ENCODE measurements around the gene SLC29A1. TPM values are rescaled to one million over a fixed set of nuclear protein-coding genes. Genes with fewer than 3 reads are reported as not detected.

The SLC29A1 gene
- 100 to 1,000 TPM; 129 to 177 (median 144) TPM for total RNA-seq
- polyA plus RNA-seq: 63.2 TPM
- long read RNA-seq, donor 1, transcript SLC29A1-209 (13 exons, 2,318 nt): major isoform, 132 of 578 reads
- long read RNA-seq, donor 1, transcript SLC29A1-206 (13 exons, 2,183 nt): minor isoform, 70 of 578 reads
- long read RNA-seq, donor 1, transcript SLC29A1-201 (12 exons, 2,159 nt): minor isoform, 85 of 578 reads
- long read RNA-seq, donor 1, transcript SLC29A1-208 (13 exons, 2,326 nt): minor isoform, 12 of 578 reads
- long read RNA-seq, donor 1, partial matches to known transcripts: 138 of 578 reads
- long read RNA-seq, donor 1, other reads (novel, unspliced or antisense): 132 of 578 reads
- long read RNA-seq, donor 2, transcript SLC29A1-209 (13 exons, 2,318 nt): major isoform, 70 of 230 reads
- long read RNA-seq, donor 2, transcript SLC29A1-201 (12 exons, 2,159 nt): minor isoform, 29 of 230 reads
- long read RNA-seq, donor 2, transcript SLC29A1-208 (13 exons, 2,326 nt): minor isoform, 5 of 230 reads
- long read RNA-seq, donor 2, transcript SLC29A1-206 (13 exons, 2,183 nt): minor isoform, 33 of 230 reads
- long read RNA-seq, donor 2, partial matches to known transcripts: 24 of 230 reads
- long read RNA-seq, donor 2, other reads (novel, unspliced or antisense): 69 of 230 reads
- long read RNA-seq, donor 3, transcript SLC29A1-201 (12 exons, 2,159 nt): minor isoform, 65 of 935 reads
- long read RNA-seq, donor 3, transcript SLC29A1-209 (13 exons, 2,318 nt): major isoform, 320 of 935 reads
- long read RNA-seq, donor 3, transcript SLC29A1-206 (13 exons, 2,183 nt): minor isoform, 110 of 935 reads
- long read RNA-seq, donor 3, transcript SLC29A1-208 (13 exons, 2,326 nt): minor isoform, 27 of 935 reads
- long read RNA-seq, donor 3, partial matches to known transcripts: 189 of 935 reads
- long read RNA-seq, donor 3, other reads (novel, unspliced or antisense): 218 of 935 reads
- long read RNA-seq, donor 4, transcript SLC29A1-206 (13 exons, 2,183 nt): minor isoform, 25 of 218 reads
- long read RNA-seq, donor 4, transcript SLC29A1-201 (12 exons, 2,159 nt): minor isoform, 21 of 218 reads
- long read RNA-seq, donor 4, transcript SLC29A1-209 (13 exons, 2,318 nt): major isoform, 57 of 218 reads
- long read RNA-seq, donor 4, partial matches to known transcripts: 23 of 218 reads
- long read RNA-seq, donor 4, other reads (novel, unspliced or antisense): 86 of 218 reads

DNA sequence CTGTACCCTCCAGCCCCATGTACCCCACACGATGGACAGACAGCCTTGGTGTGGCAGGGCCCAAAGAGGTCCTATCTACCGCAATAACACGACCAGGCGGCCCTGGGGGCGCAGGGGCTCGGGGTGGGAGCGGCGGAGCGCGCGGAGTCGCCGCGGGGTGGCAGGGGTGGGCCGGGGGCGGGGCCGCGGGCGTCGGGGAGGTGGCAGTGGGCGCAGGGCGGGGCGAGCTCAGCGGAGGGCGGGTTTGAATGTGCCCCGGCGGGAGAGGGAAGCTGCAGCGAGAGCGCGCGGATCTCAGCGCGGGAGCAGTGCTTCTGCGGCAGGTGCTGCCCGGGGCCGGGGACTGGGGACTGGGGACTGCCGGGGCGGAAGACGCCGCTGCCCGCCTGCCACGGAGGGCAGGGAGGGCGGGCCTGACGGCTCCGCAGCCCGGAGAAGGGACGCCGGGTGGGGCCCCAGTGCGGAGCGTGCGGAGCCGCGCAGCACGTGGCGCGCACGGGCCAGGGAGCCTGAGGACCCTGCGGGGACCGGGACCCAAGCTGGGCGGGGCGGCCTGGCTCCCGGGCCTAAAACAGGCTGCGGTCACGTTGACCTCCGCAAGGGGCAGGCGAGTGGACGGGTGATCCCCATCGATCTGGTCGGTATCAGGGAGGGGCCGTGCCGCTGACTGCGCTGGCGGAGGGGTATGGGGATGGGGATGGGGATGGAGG is at the start of gene SLC29A1:
SLC29A1 (plus strand) TSS at position 277 of the 710 bp plus-strand sequence. CDS start 3,719 bp downstream, outside the sequence.
- Histone ChIP-seq H3K4me1 (ENCODE audit: control insufficient read depth, insufficient read depth, low read length) (peaks cover 30% of the 10 kb centered on the region), H3K27me3 (ENCODE audit: control insufficient read depth, insufficient read depth) (no peaks in the 10 kb centered on the region), H3K4me3 (ENCODE audit: low read length) (peak within 1 kb of the TSS; percentile 67), H3K27ac (ENCODE audit: low read length) (peak within 1 kb of the TSS; percentile 93), H3K9me3 (ENCODE audit: control insufficient read depth, low read length) (no peaks in the 10 kb centered on the region)
- ATAC-seq (peak; percentile 30 to 35), DNase-seq (peak; percentile 74 to 94 (median 93))
- intact Hi-C loops (cut with DNase I): no loop called here
- WGBS: under 1% methylated on average over 73 of the region's 73 CpGs

DNA sequence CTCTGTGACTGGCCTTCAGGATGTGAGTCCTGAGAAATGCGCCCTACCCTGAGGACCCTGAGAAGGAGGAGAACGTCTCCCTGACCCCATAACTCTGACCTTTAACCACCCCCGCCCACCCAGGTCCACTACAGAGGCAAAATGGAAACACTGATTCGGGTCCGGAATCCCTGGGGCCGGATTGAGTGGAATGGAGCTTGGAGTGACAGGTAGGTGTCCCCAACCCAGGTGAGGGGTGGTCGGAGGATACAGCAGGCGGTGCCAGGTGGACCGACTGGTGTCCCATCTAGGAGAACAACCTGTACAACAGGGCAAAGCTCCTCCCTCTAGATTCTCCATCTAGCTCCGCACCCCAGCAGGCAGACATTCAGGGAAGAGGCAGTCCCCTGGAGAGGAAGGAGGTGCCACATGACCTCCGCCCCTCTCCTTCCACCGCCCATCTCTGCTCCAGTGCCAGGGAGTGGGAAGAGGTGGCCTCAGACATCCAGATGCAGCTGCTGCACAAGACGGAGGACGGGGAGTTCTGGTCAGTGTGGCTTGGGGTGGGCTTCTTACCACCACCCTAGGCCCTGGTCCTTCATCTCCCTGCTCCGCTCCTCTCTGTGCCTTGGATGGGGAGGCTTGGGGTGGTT is 47.1 kb upstream of the SLC29A1 start:
- no peak for DNase-seq
- Histone ChIP-seq H3K27ac (ENCODE audit: low read length) (no peak overlapping the region), H3K9me3 (ENCODE audit: control insufficient read depth, low read length) (no peaks in the 10 kb centered on the region), H3K27me3 (ENCODE audit: control insufficient read depth, insufficient read depth) (no peaks in the 10 kb centered on the region), H3K4me3 (ENCODE audit: low read length) (no peak overlapping the region), H3K4me1 (ENCODE audit: control insufficient read depth, insufficient read depth, low read length) (peaks cover 5% of the 10 kb centered on the region)
- 79% methylated on average over 15 of the region's 15 CpGs for WGBS
- intact Hi-C loops (cut with DNase I): loop anchor here in 2 of 4 donors (5.0 to 10.0 kb wide), 3 partner anchors 41 to 159 kb away; partner anchors contain the start of genes AARS2 (in 1 of the 2) and MYMX (in 1 of the 2)
- no peak for ATAC-seq

GRCh38 chr6:44176762-44177509 is 46.5 kb upstream of the SLC29A1 start:
- 66% methylated on average over 24 of the region's 24 CpGs for WGBS
- H3K27ac ChIP-seq (ENCODE audit: low read length): no peak overlapping the region
- DNase-seq (no peak), ATAC-seq (no peak)
- no peaks in the 10 kb centered on the region for H3K9me3 ChIP-seq (ENCODE audit: control insufficient read depth, low read length)
- intact Hi-C loops (cut with DNase I): loop anchor here in 2 of 4 donors (5.0 to 10.0 kb wide), 3 partner anchors 40 to 158 kb away; partner anchors contain the start of genes AARS2 (in 1 of the 2) and MYMX (in 1 of the 2)
- peaks cover 5% of the 10 kb centered on the region for H3K4me1 ChIP-seq (ENCODE audit: control insufficient read depth, insufficient read depth, low read length)
- H3K4me3 ChIP-seq (ENCODE audit: low read length): no peak overlapping the region
- H3K27me3 ChIP-seq (ENCODE audit: control insufficient read depth, insufficient read depth): no peaks in the 10 kb centered on the region

DNA sequence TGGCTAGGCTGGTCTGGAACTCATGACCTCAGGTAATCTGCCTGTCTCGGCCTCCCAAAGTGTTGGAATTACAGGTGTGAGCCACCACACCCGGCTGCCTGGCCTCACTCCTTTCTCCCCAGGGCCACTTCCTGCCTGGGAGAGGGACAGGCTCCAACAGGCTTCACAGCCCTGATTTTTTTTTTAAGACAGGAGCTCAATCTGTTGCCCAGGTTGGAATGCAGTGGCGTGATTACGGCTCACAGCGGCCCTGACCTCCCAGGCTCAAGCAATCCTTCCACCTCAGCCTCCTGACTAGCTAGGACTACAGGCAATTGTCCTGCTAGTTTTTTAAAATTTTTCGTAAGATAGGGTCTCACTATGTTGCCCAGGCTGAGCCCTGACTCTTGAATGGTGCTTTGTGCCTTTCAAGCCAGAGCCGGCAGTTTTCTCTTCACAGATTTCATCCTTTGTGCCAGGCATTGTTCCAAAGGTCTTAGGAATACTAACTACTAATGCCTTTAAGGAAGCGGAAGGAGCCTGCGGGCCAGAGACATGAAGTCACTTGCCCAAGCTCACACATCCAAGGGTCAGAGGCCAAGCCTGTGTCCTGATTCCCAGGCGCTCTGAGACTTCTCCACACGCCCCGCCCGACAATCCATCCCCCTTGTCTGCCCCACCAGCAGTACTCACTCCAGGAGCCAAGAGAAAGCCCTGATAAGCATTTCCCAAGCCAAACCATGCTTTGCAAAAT is 45.5 kb upstream of the SLC29A1 start:
- Histone ChIP-seq H3K27ac (ENCODE audit: low read length) (peak overlapping the region; percentile 62), H3K4me3 (ENCODE audit: low read length) (no peak overlapping the region), H3K4me1 (ENCODE audit: control insufficient read depth, insufficient read depth, low read length) (peaks cover 5% of the 10 kb centered on the region), H3K9me3 (ENCODE audit: control insufficient read depth, low read length) (no peaks in the 10 kb centered on the region), H3K27me3 (ENCODE audit: control insufficient read depth, insufficient read depth) (no peaks in the 10 kb centered on the region)
- intact Hi-C loops (cut with DNase I): loop anchor here in 2 of 4 donors (5.0 to 10.0 kb wide), 3 partner anchors 39 to 157 kb away; partner anchors contain the start of genes AARS2 (in 1 of the 2) and MYMX (in 1 of the 2)
- WGBS: 58% methylated on average over 13 of the region's 13 CpGs
- ATAC-seq: peak; percentile 94 to 95
- DNase-seq: peak; percentile 92 to 96 (median 94)

GRCh38 chr6:44178424-44179071 is 44.8 kb upstream of the SLC29A1 start:
- H3K9me3 ChIP-seq (ENCODE audit: control insufficient read depth, low read length): no peaks in the 10 kb centered on the region
- peaks cover 5% of the 10 kb centered on the region for H3K4me1 ChIP-seq (ENCODE audit: control insufficient read depth, insufficient read depth, low read length)
- DNase-seq: no peak
- WGBS: 80% methylated on average over 9 of the region's 9 CpGs
- peak overlapping the region; percentile 62 for H3K27ac ChIP-seq (ENCODE audit: low read length)
- ATAC-seq: no peak
- no peaks in the 10 kb centered on the region for H3K27me3 ChIP-seq (ENCODE audit: control insufficient read depth, insufficient read depth)
- H3K4me3 ChIP-seq (ENCODE audit: low read length): no peak overlapping the region
- intact Hi-C loops (cut with DNase I): loop anchor here in 2 of 4 donors (5.0 to 10.0 kb wide), 3 partner anchors 39 to 156 kb away; partner anchors contain the start of genes AARS2 (in 1 of the 2) and MYMX (in 1 of the 2)

DNA sequence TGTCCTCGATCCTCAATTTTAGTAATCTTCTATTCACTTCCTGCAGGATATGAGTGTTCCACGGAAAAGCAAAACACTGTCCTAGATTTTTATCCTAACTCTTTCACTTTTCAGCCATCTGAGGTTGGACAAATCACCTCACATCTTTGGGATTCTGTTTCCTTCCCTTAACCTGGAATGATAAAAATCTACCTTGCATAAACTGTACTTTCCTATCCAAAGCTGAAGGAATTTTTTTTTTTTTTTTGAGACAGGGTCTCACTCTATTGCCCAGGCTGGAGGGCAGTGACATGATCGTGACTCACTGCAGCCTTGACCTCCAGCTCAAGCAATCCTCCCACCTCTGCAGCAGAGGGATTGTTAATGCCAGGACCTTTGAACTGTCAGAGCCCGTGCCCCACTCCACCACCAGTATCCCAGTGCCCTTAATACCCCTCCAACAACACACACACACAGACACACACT is 44.3 kb upstream of the SLC29A1 start:
- Histone ChIP-seq H3K4me1 (ENCODE audit: control insufficient read depth, insufficient read depth, low read length) (peaks cover 5% of the 10 kb centered on the region), H3K27me3 (ENCODE audit: control insufficient read depth, insufficient read depth) (no peaks in the 10 kb centered on the region), H3K27ac (ENCODE audit: low read length) (no peak overlapping the region), H3K4me3 (ENCODE audit: low read length) (no peak overlapping the region), H3K9me3 (ENCODE audit: control insufficient read depth, low read length) (no peaks in the 10 kb centered on the region)
- ATAC-seq (no peak), DNase-seq (no peak)
- intact Hi-C loops (cut with DNase I): loop anchor here in 2 of 4 donors (5.0 to 10.0 kb wide), 3 partner anchors 38 to 156 kb away; partner anchors contain the start of genes AARS2 (in 1 of the 2) and MYMX (in 1 of the 2)
- 51% methylated on average over 4 of the region's 4 CpGs for WGBS

- intact Hi-C loops (cut with DNase I): loop anchor here in 2 of 4 donors (5.0 to 10.0 kb wide), 3 partner anchors 38 to 155 kb away; partner anchors contain the start of genes AARS2 (in 1 of the 2) and MYMX (in 1 of the 2)
- Histone ChIP-seq H3K27ac (ENCODE audit: low read length) (no peak overlapping the region), H3K4me3 (ENCODE audit: low read length) (no peak overlapping the region), H3K27me3 (ENCODE audit: control insufficient read depth, insufficient read depth) (no peaks in the 10 kb centered on the region), H3K4me1 (ENCODE audit: control insufficient read depth, insufficient read depth, low read length) (peaks cover 5% of the 10 kb centered on the region), H3K9me3 (ENCODE audit: control insufficient read depth, low read length) (no peaks in the 10 kb centered on the region)
- DNase-seq: no peak
- 93% methylated on average over 7 of the region's 7 CpGs for WGBS
- ATAC-seq: no peak
These were observed 43.7 kb upstream of the SLC29A1 start for GRCh38 chr6:44179648-44180047.

DNA sequence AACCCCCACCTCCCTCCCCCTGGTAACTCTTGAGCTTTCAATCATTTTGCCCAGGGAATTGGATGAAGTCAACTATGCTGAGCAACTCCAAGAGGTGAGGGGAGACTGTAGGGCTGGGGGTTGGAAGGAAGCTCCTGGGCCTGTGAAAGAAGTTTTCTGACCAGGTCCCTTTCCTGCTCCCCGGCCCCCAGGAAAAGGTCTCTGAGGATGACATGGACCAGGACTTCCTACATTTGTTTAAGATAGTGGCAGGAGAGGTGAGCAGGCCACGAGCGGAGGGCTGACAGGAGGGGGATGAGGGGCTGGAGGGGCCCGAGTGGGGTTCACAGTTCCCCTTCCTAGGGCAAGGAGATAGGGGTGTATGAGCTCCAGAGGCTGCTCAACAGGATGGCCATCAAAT is 43.0 kb upstream of the SLC29A1 start:
- Histone ChIP-seq H3K4me3 (ENCODE audit: low read length) (no peak overlapping the region), H3K9me3 (ENCODE audit: control insufficient read depth, low read length) (no peaks in the 10 kb centered on the region), H3K27me3 (ENCODE audit: control insufficient read depth, insufficient read depth) (no peaks in the 10 kb centered on the region), H3K4me1 (ENCODE audit: control insufficient read depth, insufficient read depth, low read length) (peaks cover 5% of the 10 kb centered on the region), H3K27ac (ENCODE audit: low read length) (no peak overlapping the region)
- no peak for DNase-seq
- intact Hi-C loops (cut with DNase I): no loop called here
- 77% methylated on average over 4 of the region's 4 CpGs for WGBS
- ATAC-seq: no peak

Data from right cardiac atrium (tissue), 5 donors.